AML-193 (cell line): ENCODE measurements around the gene OSBPL7.

ENCODE experiments used
- DNase-seq, 2 experiments: peaks; one replicate each; lab custom pipeline; 2025; lab: John Stamatoyannopoulos, UW

OSBPL7 gene

GRCh38 chr17:47821424-47822391 lies at the start of gene OSBPL7:
Gene OSBPL7, minus strand, starts transcription at chr17:47821794. Its CDS starts 1,516 bp downstream, at chr17:47820278.
- peak; percentile 93 to 94 for DNase-seq

DNA sequence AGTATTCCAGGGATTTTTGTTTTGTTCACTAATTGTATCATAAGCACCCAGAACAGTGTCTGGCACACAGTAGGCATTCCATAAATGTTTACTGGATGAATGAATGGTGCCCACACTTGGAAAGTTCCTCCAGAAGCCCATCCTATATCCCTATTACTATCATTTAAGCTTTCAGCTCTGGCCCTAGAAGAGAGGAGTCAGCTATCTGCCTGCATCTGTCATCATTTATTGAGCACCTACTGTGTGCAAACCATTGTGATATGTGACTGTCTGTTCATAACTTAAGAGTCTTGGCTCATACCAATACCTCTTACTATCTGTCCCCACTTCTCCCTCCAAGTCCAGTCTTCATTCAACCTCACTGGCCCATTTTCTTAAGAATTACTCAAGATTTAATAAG lies 49.5 kb upstream of the OSBPL7 start:
- no peak for DNase-seq

DNA sequence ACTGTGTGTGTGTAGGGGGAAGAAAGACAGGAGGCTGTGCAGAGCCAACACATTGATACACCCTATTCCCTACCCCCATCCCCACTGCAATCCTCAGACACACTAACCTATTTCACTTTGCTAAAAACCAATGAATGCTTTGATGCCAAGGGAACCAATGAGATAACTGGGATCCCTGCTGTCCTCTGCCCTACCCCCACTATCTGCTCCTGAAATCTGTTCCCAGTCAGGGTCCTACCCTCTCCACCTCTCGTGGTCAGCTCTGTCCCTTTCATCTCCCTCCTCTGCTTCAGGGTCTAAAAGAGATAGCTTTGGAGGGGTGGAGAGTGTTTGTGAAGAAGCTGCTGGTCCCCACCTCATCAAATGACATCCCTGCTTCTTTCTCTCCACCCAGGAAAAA lies 48.5 kb upstream of the OSBPL7 start:
- DNase-seq, result no peak

DNA sequence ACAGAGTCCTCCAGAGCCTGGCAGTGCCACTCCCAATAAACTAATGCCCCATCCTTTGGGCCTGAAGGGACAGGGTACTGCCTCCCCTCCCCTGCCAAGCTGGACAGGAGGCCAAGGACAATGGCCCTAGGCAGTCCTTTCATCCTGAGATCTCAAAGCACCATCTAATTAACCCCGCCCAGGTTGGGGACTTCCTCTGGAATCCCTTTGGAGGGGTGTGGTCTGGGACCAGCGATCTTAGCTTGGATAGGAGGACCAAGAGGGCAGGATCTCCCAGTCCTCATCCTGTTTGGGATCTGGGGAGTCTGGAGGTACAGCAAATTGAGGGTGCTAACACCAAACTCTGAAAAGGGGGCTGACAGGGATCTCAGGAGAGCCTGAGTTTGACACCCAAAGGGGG lies 47.5 kb upstream of the OSBPL7 start:
- DNase-seq, result no peak

DNA sequence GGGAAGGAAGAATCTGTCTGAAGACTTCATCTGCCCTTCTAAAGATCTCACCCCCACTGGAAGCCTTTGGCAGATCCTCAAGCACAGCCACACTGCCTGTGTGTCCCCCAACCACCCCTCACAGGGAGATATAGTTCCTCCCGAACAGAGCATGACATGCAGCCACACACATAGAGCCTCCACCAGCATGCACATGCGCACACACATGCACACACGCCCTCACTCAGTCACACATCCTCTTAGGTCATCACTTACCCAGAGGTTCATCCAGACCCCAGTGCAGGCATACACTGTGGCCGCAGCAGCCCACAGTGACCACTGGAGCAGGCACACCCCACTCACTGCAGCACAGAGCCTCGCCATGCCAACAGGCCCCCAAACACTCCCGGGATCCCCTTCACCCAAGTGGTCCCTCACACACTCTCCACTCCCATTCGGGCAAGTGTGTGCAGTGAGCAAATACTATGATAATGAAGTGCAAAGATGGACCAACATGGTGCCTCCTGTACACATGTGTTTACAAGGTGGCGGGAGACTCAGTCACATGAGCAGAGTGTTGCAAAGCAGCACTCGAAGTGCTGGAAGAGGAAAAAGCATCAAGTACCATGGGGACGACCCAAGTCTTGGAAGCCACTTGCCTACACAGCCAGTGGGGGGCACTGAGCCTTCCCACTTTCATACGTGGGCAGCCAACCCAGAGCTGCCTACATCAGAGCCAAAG lies 46.4 kb upstream of the OSBPL7 start:
- no peak for DNase-seq

GRCh38 chr17:47866941-47867340 lies 45.3 kb upstream of the OSBPL7 start:
- DNase-seq, result no peak

GRCh38 chr17:47864791-47865216 lies 43.2 kb upstream of the OSBPL7 start:
- no peak for DNase-seq

GRCh38 chr17:47862621-47863440 lies 41.2 kb upstream of the OSBPL7 start:
- DNase-seq, result no peak

DNA sequence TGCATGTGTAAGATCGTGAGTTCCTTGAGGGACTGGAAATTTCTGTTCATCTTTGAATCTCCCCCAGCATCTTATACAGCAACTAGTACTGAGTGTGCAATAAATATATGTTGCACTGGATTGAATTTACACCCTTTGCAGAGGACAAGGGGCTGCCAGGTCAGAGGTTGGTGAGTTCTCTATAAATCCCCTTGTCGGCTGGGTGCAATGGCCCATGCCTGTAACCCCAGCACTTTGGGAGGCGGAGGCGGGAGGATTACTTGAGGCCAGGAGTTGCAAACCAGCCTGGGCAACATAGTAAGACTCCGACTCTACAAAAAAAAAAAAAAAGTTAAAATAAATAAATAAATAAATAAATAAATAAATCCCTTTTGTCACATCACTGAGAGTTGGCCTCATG lies 38.8 kb upstream of the OSBPL7 start:
- no peak for DNase-seq

DNA sequence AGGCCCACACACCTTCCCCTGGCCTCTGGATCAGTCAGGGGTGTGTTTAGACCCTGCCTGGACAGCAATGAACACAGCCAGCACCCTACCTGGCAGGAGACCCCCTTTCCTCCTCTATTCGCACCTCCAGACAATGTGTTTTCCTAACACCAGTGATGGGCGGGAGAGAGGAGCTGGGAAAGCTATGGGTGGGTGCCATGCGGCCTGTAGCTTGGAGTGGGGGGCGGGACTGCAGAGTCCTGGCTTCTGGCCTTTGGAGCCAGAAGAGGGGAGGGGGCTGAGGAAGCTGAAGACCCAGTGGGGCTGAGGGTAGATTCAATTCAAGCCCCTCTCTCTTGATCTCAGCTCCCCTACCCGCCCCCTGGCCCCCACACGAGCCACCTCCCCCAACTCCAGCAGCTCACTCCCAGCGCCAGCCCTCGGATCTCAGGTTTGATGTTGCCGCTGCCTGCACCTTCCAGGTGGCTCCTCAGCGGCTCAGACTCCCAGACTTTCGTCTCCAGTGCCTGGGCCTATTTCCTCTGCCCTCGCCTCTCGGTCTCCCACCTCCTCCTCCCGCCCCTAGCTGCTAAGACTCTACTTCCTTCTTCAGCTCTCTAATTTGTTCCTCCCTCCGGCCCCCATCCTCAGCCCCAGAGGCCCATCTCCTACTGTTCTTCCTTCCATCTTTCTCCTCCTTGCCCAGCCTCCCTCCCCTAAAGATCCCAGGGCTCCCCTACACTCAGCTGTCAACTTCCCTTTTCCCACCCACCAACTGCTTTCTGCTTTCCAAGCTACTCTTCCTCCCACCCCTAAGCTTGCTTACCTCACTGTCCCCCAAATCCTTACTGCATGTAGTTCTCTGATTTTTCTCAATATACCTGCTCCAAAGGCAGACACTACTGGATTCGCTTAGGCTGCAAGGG lies 36.2 kb upstream of the OSBPL7 start:
- DNase-seq, result no peak

DNA sequence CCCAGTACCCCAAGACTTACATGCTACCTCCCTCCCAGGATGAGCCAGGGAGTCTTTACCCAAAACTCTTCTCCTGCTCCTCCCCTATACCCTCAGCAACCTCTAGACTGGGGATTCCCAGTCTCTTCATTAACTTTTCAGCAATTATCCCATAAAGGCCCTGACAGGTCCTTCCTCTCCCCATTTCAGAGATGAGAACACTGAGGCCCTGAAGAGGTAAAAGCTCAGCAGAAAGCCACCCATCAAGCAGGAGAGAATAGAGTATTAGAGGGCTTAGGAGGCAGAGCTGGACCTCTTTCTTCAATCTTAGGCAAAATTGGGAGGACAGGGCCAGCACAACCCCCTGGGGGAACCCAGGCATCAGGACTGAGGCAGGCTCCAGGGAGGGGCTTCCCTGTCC lies 35.2 kb upstream of the OSBPL7 start:
- DNase-seq, result no peak

DNA sequence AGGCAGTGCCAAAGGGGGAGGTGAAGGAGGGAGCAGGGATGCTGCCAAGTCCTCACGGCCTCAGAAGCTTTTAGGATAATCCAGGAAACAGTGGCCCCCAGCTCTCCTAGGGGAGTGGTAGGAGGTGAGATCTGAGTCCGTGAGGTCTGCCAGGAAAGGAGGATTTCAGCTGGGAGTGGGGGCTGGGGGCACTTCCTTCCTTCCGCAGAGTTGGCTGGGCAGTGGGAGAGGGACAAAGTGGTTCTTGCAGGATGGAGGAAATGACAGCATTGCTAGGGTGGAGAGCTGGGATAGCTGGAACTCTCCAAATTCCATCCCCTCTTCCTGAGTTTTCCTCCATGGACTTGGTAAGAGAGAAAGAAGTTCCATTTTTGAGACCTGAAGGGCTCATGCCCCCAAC lies 34.1 kb upstream of the OSBPL7 start:
- DNase-seq, result no peak

- DNase-seq, result no peak
Measured at GRCh38 chr17:47853616-47854015, 32.0 kb upstream of the OSBPL7 start.

- no peak for DNase-seq
Measured at GRCh38 chr17:47852113-47852949, 30.7 kb upstream of the OSBPL7 start.

GRCh38 chr17:47851764-47852112 lies 30.1 kb upstream of the OSBPL7 start:
- DNase-seq, result no peak

GRCh38 chr17:47850692-47851573 lies 29.3 kb upstream of the OSBPL7 start, which contains the start of gene SP6:
Gene SP6, minus strand, starts transcription at chr17:47851163. Its CDS starts 2,734 bp downstream, at chr17:47848429.
- no peak for DNase-seq

GRCh38 chr17:47850373-47850691 lies 28.7 kb upstream of the OSBPL7 start:
- DNase-seq, result no peak

DNA sequence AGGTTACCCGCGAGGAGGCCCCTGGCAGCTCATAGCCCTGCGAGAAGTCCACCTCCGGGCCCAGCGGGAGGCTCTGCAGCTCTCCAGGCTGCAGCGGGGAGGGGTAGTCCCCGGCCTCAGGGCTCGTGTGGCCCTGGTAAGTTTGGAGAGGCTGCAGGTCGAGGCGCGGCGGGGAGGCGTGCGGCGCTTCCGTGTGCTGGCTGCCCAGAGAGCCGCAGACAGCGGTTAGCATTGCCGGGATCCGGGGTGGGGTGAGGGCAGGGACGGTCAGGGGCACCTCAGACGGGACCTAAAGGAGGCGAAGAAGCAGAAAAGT lies 26.6 kb upstream of the OSBPL7 start:
- DNase-seq, result no peak
